IMR-90 (cell line): ENCODE data around the gene ADGRG7. TPM values are rescaled to one million over a fixed set of nuclear protein-coding genes. Genes with fewer than 3 reads are reported as not detected.

Source experiments
- ATAC-seq: fragments of 200-7000 bp; cut with Tn5 transposase; 2 replicates; pipeline ENCODE4 v1.9.1; 2020; ENCODE audit warnings: low read depth, mild to moderate bottlenecking, moderate library complexity
- BruUV-seq: library from RNA; stranded (reverse); fragments of 400-500 nt; replicated peaks from 2 replicates; lab custom pipeline; 2021; lab: Mats Ljungman, UMichigan
- CTCF ChIA-PET: fragments of 300-600 bp; formaldehyde crosslinking; extraction: SDS; loops from one replicate; lab custom pipeline; 2021; ENCODE audit warnings: antibody characterized with exemption; lab: Yijun Ruan, JAX
- POLR2A ChIA-PET: fragments of 300-600 bp; sonication (Branson Sonifier 250); formaldehyde crosslinking; loops from one replicate; lab custom pipeline; 2022; ENCODE audit warnings: antibody characterized with exemption; ENCODE audit not compliant: unreplicated experiment; lab: Charles Lee
- DNase-seq: peaks from one replicate; pipeline ENCODE4 v3.0.0; 2013
- H2AFZ ChIP-seq: replicated peaks from 2 replicates; pipeline ENCODE3; 2013; ENCODE audit warnings: low read length, mild to moderate bottlenecking; ENCODE audit not compliant: poor library complexity
- H2AK5ac ChIP-seq: 2 replicates; pipeline ENCODE4 v1.6.1; 2013; ENCODE audit warnings: low read depth, low read length, inconsistent platforms
- H2AK9ac ChIP-seq: replicated peaks from 2 replicates; pipeline ENCODE3; 2013; ENCODE audit warnings: mild to moderate bottlenecking, low read depth, low read length, moderate library complexity; ENCODE audit not compliant: poor library complexity
- H2BK120ac ChIP-seq: 2 replicates; pipeline ENCODE4 v1.6.1; 2013; ENCODE audit warnings: low read depth, low read length, inconsistent platforms
- H2BK15ac ChIP-seq: 3 replicates; pipeline ENCODE4 v1.6.1; 2013; ENCODE audit warnings: low read depth, low read length, inconsistent platforms
- H2BK20ac ChIP-seq: 2 replicates; pipeline ENCODE4 v1.6.1; 2013; ENCODE audit warnings: low read depth, mild to moderate bottlenecking, inconsistent platforms, low read length, moderate library complexity
- H2BK5ac ChIP-seq: 2 replicates; pipeline ENCODE4 v1.6.1; 2013; ENCODE audit warnings: mild to moderate bottlenecking, low read depth, low read length, inconsistent platforms; ENCODE audit not compliant: poor library complexity, severe bottlenecking
- H3K14ac ChIP-seq: replicated peaks from 2 replicates; pipeline ENCODE4 v1.6.1; 2013; ENCODE audit warnings: low read depth, low read length, inconsistent platforms
- H3K18ac ChIP-seq: 2 replicates; pipeline ENCODE4 v1.6.1; 2013; ENCODE audit warnings: low read depth, low read length, control low read depth
- H3K23ac ChIP-seq: 2 replicates; pipeline ENCODE4 v1.6.1; 2013; ENCODE audit warnings: low read depth, low read length, inconsistent platforms
- H3K27ac ChIP-seq: 2 replicates; pipeline ENCODE4 v1.5.1; 2013; ENCODE audit warnings: mild to moderate bottlenecking, control low read depth, low read length; ENCODE audit not compliant: insufficient read depth
- H3K27me3 ChIP-seq: 2 replicates; pipeline ENCODE4 v1.6.1; 2013; ENCODE audit warnings: low read length; ENCODE audit not compliant: control insufficient read depth, insufficient read depth
- H3K36me3 ChIP-seq: 2 replicates; pipeline ENCODE4 v1.6.1; 2013; ENCODE audit warnings: low read length, mixed read lengths; ENCODE audit not compliant: control insufficient read depth, insufficient read depth
- H3K4ac ChIP-seq: 2 replicates; pipeline ENCODE4 v1.6.1; 2013; ENCODE audit warnings: low read depth, low read length, inconsistent platforms
- H3K4me1 ChIP-seq: 2 replicates; pipeline ENCODE4 v1.6.1; 2013; ENCODE audit warnings: low read length, mixed read lengths; ENCODE audit not compliant: control insufficient read depth, insufficient read depth
- H3K4me2 ChIP-seq: 2 replicates; pipeline ENCODE4 v1.6.1; 2013; ENCODE audit warnings: low read depth, mild to moderate bottlenecking, control low read depth, low read length, moderate library complexity
- H3K4me3 ChIP-seq: 2 replicates; pipeline ENCODE4 v1.5.1; 2013; ENCODE audit warnings: low read depth, mild to moderate bottlenecking, control low read depth, low read length, moderate library complexity; ENCODE audit not compliant: insufficient read depth
- H3K56ac ChIP-seq: 2 replicates; pipeline ENCODE4 v1.6.1; 2013; ENCODE audit warnings: low read length, inconsistent platforms; ENCODE audit not compliant: insufficient read depth; ENCODE audit errors: extremely low read depth
- H3K79me1 ChIP-seq, 2 experiments: 2 replicates each; pipeline ENCODE4 v1.6.1; 2013; ENCODE audit warnings: low read length in 2 of 2, inconsistent platforms in 1 of 2, low read depth in 1 of 2
- H3K9ac ChIP-seq: 2 replicates; pipeline ENCODE4 v1.6.1; 2013; ENCODE audit warnings: low read depth, low read length, control low read depth
- H3K9me1 ChIP-seq: 2 replicates; pipeline ENCODE4 v1.6.1; 2013; ENCODE audit warnings: low read length, inconsistent platforms; ENCODE audit not compliant: insufficient read depth
- H3K9me3 ChIP-seq: 2 replicates; pipeline ENCODE4 v1.6.1; 2013; ENCODE audit warnings: low read length; ENCODE audit not compliant: control insufficient read depth, insufficient read depth
- H4K20me1 ChIP-seq: 2 replicates; pipeline ENCODE4 v1.6.1; 2013; ENCODE audit warnings: low read length, inconsistent platforms; ENCODE audit not compliant: insufficient read depth
- H4K5ac ChIP-seq: 2 replicates; pipeline ENCODE4 v1.6.1; 2013; ENCODE audit warnings: mild to moderate bottlenecking, low read depth, low read length, control low read depth
- H4K8ac ChIP-seq, 2 experiments: 2 replicates each; pipeline ENCODE4 v1.6.1; 2013; ENCODE audit warnings: low read depth in 2 of 2, low read length in 2 of 2, control low read depth in 1 of 2, inconsistent platforms in 1 of 2
- H4K91ac ChIP-seq: 2 replicates; pipeline ENCODE4 v1.6.1; 2013; ENCODE audit warnings: low read depth, low read length, inconsistent platforms; ENCODE audit not compliant: insufficient read depth
- CTCF ChIP-seq: conservative IDR thresholded peaks from 2 replicates; pipeline ENCODE4 v1.5.1; 2012; ENCODE audit warnings: mild to moderate bottlenecking, low read depth, low read length, improper control_type of control experiment
- ELK1 ChIP-seq: fragments of 150-350 bp; IDR thresholded peaks from 2 replicates; pipeline ENCODE4 v1.6.1; 2016; ENCODE audit warnings: low read depth, mild to moderate bottlenecking, low read length, moderate library complexity, borderline replicate concordance
- MAZ ChIP-seq: IDR thresholded peaks from 2 replicates; pipeline ENCODE4 v1.6.1; 2012; ENCODE audit warnings: low read depth, mild to moderate bottlenecking, low read length, improper control_type of control experiment, moderate library complexity, borderline replicate concordance
- RAD21 ChIP-seq: IDR thresholded peaks from 2 replicates; pipeline ENCODE4 v1.6.1; 2012; ENCODE audit warnings: low read length, improper control_type of control experiment
- RCOR1 ChIP-seq: IDR thresholded peaks from 2 replicates; pipeline ENCODE4 v1.6.1; 2012; ENCODE audit warnings: mild to moderate bottlenecking, low read length, improper control_type of control experiment; ENCODE audit not compliant: insufficient replicate concordance
- SMC3 ChIP-seq: fragments of 150-350 bp; IDR thresholded peaks from 2 replicates; pipeline ENCODE4 v1.6.1; 2016; ENCODE audit warnings: low read depth, mild to moderate bottlenecking, antibody characterized with exemption, low read length, moderate library complexity
- WGBS, 2 experiments: methylation state at CpG; one replicate each; pipeline versions ENCODE4 v1.1.5 to v1.1.7; 2013; ENCODE audit warnings: missing lambda C conversion rate in 2 of 2; ENCODE audit not compliant: insufficient read length in 1 of 2; ENCODE audit errors: extremely low coverage in 2 of 2; 5-methylcytosine and 5-hydroxymethylcytosine counted together
- dilution Hi-C: fragments of 300-500 bp; cut with HindIII; formaldehyde crosslinking; loops from one replicate; pipeline ENCODE4 v1.14.3; 2018; ENCODE audit warnings: low sequenced_read_pairs; ENCODE audit not compliant: unreplicated experiment
- in situ Hi-C: fragments of 300-500 bp; cut with MboI; formaldehyde crosslinking; loops from 3 replicates; pipeline ENCODE4 v1.14.3; 2019; ENCODE audit warnings: low sequenced_read_pairs, inconsistent platforms, mixed read lengths
- intact Hi-C: fragments of 100-400 bp; cut with micrococcal nuclease; formaldehyde crosslinking; loops from 2 replicates; pipeline ENCODE4 v1.10.0; 2022
- polyA plus RNA-seq, 3 experiments: library from polyadenylated mRNA; depleted of rRNA; stranded (reverse); fragments of >200 nt; gene quantifications; 2 replicates each; pipeline ENCODE4 v1.2.3, GENCODE V29; 2012; ENCODE audit warnings: low replicate concordance in 1 of 3
- total RNA-seq: library from RNA; depleted of rRNA; stranded (reverse); fragments of >200 nt; gene quantifications from 2 replicates; pipeline ENCODE4 v1.2.3, GENCODE V29; 2012

The ADGRG7 gene
- total and polyA plus RNA-seq, 2 of the 4 experiments (the other 2 are of a cell fraction), result not detected

- H3K4me2 ChIP-seq, result no peak overlapping the region
- no peak overlapping the region for H3K56ac ChIP-seq
- no peak overlapping the region for H4K91ac ChIP-seq
- WGBS, 2 experiments, result no CpG with 5 or more reads among the region's 2 CpGs
- no peak overlapping the region for H4K8ac ChIP-seq
- no peak overlapping the region for H3K9ac ChIP-seq
- ATAC-seq (no peak; the same call in 1 of the 2 replicates), DNase-seq (peak; percentile 15)
- H2AFZ ChIP-seq, result no peak overlapping the region
- H4K20me1 ChIP-seq, result peaks cover 30% of the 10 kb centered on the region
- no peak overlapping the region for H3K4me3 ChIP-seq
- no TSS peak for BruUV-seq
- H3K79me1 ChIP-seq, result peaks cover 16 to 49% of the 10 kb centered on the region in 2 experiments
- H2BK15ac ChIP-seq, result no peak overlapping the region
- H4K5ac ChIP-seq, result no peak overlapping the region
- no peaks in the 10 kb centered on the region for H3K9me1 ChIP-seq
- no peak overlapping the region for H2AK5ac ChIP-seq
- TF ChIP-seq CTCF (peak; percentile 39), MAZ (no peak), RCOR1 (no peak), RAD21 (peak; percentile 44), ELK1 (no peak), SMC3 (peak; percentile 53)
- 0 out of 2 replicates have a peak, but pooled peaks cover 1% of the 10 kb centered on the region for H3K4me1 ChIP-seq
- no peak overlapping the region for H2AK9ac ChIP-seq
- ChIA-PET CTCF (no interaction called here), POLR2A (no interaction called here)
- H3K27me3 ChIP-seq, result no peaks in the 10 kb centered on the region
- no peak overlapping the region for H3K23ac ChIP-seq
- no peak overlapping the region for H2BK120ac ChIP-seq
- H3K4ac ChIP-seq, result no peak overlapping the region
- intact Hi-C loops (loop anchor here (1.0 to 10.0 kb wide), 3 partner anchors 155 to 459 kb away; no protein-coding TSS in a partner anchor), in situ Hi-C loops (loop anchor here (10.0 to 25.0 kb wide), 2 partner anchors 467 to 900 kb away; no protein-coding TSS in a partner anchor), dilution Hi-C loops (no loop called here)
- H3K9me3 ChIP-seq, result no peaks in the 10 kb centered on the region
- H3K27ac ChIP-seq, result no peak overlapping the region
- H3K14ac ChIP-seq, result no peak overlapping the region
- H2BK20ac ChIP-seq, result no peak overlapping the region
- no peak overlapping the region for H3K18ac ChIP-seq
- H2BK5ac ChIP-seq, result no peak overlapping the region
- H3K36me3 ChIP-seq, result peaks cover 31% of the 10 kb centered on the region
Measured at GRCh38 chr3:100737334-100737733, 127.9 kb downstream of the ADGRG7 start.
